ENCODE data around the gene FAM107B. TPM values are rescaled to one million over a fixed set of nuclear protein-coding genes. Genes with fewer than 3 reads are reported as not detected.
A peak's percentile ranks its signal among the peaks of the same experiment; 100 is the strongest.

The FAM107B gene
- total and polyA plus RNA-seq, 11 donors = 1.9 to 27.6 (median 4.9) TPM

GRCh38 chr10:14773551-14774213 is 1.0 kb downstream of the FAM107B start:
- Histone ChIP-seq H3K27ac (no peak overlapping the region), H3K27me3 (no peaks in the 10 kb centered on the region), H3K4me1 (peaks cover 0 to 4% (median 0%) of the 10 kb centered on the region in 12 donors), H3K9me3 (no peaks in the 10 kb centered on the region), H3K4me3 (no peak overlapping the region), H3K36me3 (no peaks in the 10 kb centered on the region)
- WGBS, 4 donors = 86 to 89% (median 89%) methylated on average over 10 of the region's 10 CpGs
- intact Hi-C loops (cut with DNase I) = no loop called here
- no peak for DNase-seq
- peak in 3 of 12 donors; percentile 9 to 16 (median 9) for TF ChIP-seq CTCF (IDR thresholded peaks at IDR 0.05)
- no peak for TF ChIP-seq POLR2A (IDR thresholded peaks at IDR 0.05)
- no peak for ATAC-seq

GRCh38 chr10:14772399-14772798 is 2.3 kb downstream of the FAM107B start:
- intact Hi-C loops (cut with DNase I) = no loop called here
- TF ChIP-seq POLR2A (IDR thresholded peaks at IDR 0.05) (no peak), CTCF (IDR thresholded peaks at IDR 0.05) (no peak)
- no peaks in the 10 kb centered on the region for H3K27me3 ChIP-seq
- no peak overlapping the region for H3K27ac ChIP-seq
- no peaks in the 10 kb centered on the region for H3K4me1 ChIP-seq
- no peaks in the 10 kb centered on the region for H3K36me3 ChIP-seq
- DNase-seq (no peak), ATAC-seq (peak in 1 of 4 donors; percentile 26)
- H3K4me3 ChIP-seq = no peak overlapping the region
- 60 to 74% (median 63%) methylated on average over 7 of the region's 7 CpGs for WGBS, 4 donors
- H3K9me3 ChIP-seq = no peaks in the 10 kb centered on the region

GRCh38 chr10:14770927-14771326 is 3.8 kb downstream of the FAM107B start:
- DNase-seq = no peak
- intact Hi-C loops (cut with DNase I) = no loop called here
- Histone ChIP-seq H3K36me3 (no peaks in the 10 kb centered on the region), H3K9me3 (no peaks in the 10 kb centered on the region), H3K27me3 (no peaks in the 10 kb centered on the region), H3K4me1 (no peaks in the 10 kb centered on the region), H3K27ac (no peak overlapping the region), H3K4me3 (no peak overlapping the region)
- ATAC-seq = no peak
- TF ChIP-seq CTCF (IDR thresholded peaks at IDR 0.05) (no peak), POLR2A (IDR thresholded peaks at IDR 0.05) (no peak)
- 90 to 99% (median 94%) methylated on average over 2 of the region's 2 CpGs for WGBS, 4 donors

- Histone ChIP-seq H3K27me3 (no peaks in the 10 kb centered on the region), H3K4me1 (no peaks in the 10 kb centered on the region), H3K9me3 (no peaks in the 10 kb centered on the region), H3K27ac (no peak overlapping the region), H3K4me3 (no peak overlapping the region), H3K36me3 (no peaks in the 10 kb centered on the region)
- ATAC-seq = no peak
- TF ChIP-seq POLR2A (IDR thresholded peaks at IDR 0.05) = no peak
- WGBS, 4 donors = 80 to 93% (median 88%) methylated on average over 5 of the region's 5 CpGs
- DNase-seq = no peak
- intact Hi-C loops (cut with DNase I) = loop anchor here in 1 of 10 donors (5.0 kb wide), 1 partner anchor 454 kb away; no protein-coding TSS in a partner anchor
Observed at GRCh38 chr10:14761372-14761771, 13.3 kb downstream of the FAM107B start.

All from heart left ventricle (tissue), 16 donors.